DND-41 (cell line): ENCODE data around the gene LY6G6D.

Experiments used
- CTCF ChIP-seq: IDR thresholded peaks from 2 replicates; pipeline ENCODE4 v1.5.1; 2012; ENCODE audit warnings: borderline replicate concordance, low read length, moderate library complexity, mild to moderate bottlenecking; ENCODE audit not compliant: poor library complexity, severe bottlenecking; ENCODE audit errors: extremely low read depth
- EZH2 ChIP-seq: IDR thresholded peaks from 3 replicates; pipeline ENCODE4 v1.6.1; 2012; ENCODE audit warnings: borderline replicate concordance, low read depth, mild to moderate bottlenecking, moderate library complexity, low read length, inconsistent platforms; ENCODE audit not compliant: severe bottlenecking

GRCh38 chr6:31717499-31718222, 2.5 kb downstream of the LY6G6D start:
- TF ChIP-seq CTCF = no peak
- TF ChIP-seq EZH2 = no peak
